AG09309 (cell line): ENCODE measurements around the gene LOXL1.
A peak's percentile ranks its signal among the peaks of the same experiment; 100 is the strongest.

Experiments used
- DNase-seq: peaks from one replicate; pipeline ENCODE4 v3.0.0-alpha.2; 2010; ENCODE audit warnings: low read depth
- H3K4me3 ChIP-seq: 2 replicates; pipeline ENCODE4 v1.5.1; 2011; ENCODE audit warnings: mild to moderate bottlenecking, low read depth, low read length, moderate library complexity; ENCODE audit not compliant: control insufficient read depth
- TF ChIP-seq, protein P1 (sequence below): IDR thresholded peaks from 2 replicates; pipeline ENCODE4 v1.5.1; 2011; ENCODE audit warnings: mild to moderate bottlenecking, low read depth, low read length, inconsistent platforms; ENCODE audit not compliant: insufficient read depth, control insufficient read depth; ENCODE audit errors: missing control alignments

The LOXL1 gene

DNA sequence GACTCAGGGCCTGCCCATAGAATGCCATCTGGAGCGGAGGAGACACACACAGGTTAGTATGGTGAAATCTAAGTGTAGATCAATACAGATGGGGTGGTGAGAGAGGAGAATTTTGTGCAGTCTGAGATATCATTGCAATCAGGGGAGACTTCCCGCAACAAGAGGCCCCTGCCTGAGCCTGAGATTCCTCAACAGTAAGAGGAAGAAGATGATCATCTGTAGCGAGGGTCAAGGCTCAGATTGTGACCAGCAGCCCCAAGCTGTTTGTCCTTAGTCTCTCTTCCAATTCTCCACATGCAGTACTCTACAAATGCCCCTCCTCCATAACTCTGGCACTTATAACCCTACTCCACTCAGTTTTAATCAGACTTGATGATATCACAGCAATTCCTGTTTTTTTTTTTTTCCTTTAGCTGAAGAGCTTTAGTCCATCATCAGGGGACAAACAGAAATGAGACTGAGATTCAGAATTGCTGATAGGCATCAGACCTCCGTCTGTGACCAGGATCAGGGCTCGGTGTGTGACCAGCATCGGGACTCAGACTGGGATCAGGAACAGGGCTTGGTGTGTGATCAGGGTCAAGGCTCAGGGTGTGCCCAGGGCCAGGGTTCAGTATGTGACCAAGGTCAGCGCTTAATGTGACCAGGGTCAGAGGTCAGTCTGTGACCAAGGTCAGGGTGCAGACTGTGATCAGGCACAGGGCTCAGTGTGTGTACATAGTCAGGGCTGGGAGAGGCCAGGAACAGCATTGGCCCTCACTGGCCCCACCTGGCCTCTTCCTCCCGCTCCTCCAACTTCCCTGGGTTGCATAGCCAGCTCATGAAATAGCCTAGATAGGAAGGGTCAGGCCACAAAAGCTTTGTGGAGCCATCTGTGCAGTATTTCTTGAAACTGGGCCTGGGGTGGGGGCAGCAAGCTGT lies 14.1 kb downstream of the LOXL1 start:
- TF ChIP-seq, protein P1, sequence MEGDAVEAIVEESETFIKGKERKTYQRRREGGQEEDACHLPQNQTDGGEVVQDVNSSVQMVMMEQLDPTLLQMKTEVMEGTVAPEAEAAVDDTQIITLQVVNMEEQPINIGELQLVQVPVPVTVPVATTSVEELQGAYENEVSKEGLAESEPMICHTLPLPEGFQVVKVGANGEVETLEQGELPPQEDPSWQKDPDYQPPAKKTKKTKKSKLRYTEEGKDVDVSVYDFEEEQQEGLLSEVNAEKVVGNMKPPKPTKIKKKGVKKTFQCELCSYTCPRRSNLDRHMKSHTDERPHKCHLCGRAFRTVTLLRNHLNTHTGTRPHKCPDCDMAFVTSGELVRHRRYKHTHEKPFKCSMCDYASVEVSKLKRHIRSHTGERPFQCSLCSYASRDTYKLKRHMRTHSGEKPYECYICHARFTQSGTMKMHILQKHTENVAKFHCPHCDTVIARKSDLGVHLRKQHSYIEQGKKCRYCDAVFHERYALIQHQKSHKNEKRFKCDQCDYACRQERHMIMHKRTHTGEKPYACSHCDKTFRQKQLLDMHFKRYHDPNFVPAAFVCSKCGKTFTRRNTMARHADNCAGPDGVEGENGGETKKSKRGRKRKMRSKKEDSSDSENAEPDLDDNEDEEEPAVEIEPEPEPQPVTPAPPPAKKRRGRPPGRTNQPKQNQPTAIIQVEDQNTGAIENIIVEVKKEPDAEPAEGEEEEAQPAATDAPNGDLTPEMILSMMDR: no peak
- H3K4me3 ChIP-seq: no peak overlapping the region
- DNase-seq: no peak

DNA sequence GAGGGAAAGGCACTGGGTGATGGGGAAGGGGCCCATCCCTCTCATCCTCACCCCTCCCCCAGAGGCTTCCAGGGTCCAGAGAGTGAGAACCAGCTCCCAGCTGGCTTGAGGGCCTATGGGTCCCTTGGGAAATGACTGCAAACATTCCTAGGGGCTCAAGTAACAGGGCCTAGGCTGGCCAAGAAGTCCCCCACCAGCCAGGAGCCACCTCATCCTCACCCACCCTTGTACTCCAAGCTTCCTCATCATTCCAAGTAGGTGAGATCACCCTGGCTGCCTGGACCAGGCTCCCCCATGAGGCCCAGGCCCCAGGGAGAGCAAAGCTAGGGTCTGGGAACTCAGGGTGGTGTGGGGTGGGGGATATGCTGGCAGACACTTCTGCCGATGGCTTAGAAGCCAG lies 14.8 kb downstream of the LOXL1 start:
- TF ChIP-seq, protein P1: no peak
- DNase-seq: peak; percentile 90
- H3K4me3 ChIP-seq: no peak overlapping the region

DNA sequence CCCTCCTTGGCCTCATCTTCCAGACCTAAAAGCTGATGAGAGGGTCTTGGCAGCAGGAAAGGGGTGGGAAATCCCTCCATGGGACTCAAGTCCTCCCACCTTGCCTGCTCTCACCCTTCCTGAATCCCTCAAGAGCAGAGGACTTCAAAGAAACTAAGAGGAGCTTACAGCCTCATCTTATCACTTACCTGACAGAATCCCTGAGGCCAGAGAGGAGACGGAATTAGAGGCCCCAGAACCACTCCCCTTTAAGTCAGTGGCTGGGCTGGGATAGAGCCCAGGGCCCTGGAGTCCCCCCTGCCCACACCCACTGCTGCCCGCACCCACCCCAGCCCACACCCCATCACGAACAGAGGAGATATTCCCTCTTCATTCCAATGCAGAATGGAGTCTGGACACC lies 15.2 kb downstream of the LOXL1 start:
- no peak for DNase-seq
- TF ChIP-seq, protein P1: no peak
- no peak overlapping the region for H3K4me3 ChIP-seq

DNA sequence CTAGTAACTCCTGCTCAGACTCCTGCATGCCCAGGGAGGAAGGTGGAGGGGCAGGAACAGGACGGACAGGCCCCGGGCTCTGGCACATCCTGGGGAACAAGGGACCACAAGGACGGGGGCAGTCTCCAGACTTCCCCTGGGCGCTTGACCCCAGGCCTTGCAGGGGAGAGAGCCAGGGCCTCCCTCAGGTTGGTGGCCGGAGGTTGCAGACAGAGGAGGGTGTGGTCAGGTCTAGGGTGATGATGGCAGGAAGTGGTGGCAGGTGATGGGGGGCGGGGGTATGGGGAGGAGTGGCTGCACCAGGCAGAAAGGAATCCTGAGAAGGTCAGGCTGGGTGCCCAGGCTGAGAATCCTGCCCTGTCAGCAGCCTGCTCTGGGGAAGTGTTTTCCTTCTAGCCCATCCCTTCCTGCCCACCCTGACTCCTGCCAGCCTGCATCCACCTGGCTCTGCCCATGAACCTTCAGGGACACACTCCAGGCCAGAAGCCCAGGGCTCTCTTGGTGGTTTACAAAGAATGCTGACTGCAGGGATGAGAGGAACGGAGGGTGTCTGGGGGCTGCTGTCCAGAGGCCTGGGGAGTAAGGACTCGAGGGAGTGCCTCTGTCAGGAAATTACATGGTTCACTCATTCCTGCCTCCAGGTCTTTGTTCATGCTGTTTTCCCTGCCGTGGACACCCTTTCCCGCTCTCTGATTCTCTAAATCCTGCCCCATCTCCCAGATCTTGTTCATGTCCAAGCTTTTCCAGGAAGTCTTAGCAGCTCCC lies 15.8 kb downstream of the LOXL1 start:
- TF ChIP-seq, protein P1: no peak
- DNase-seq: no peak
- no peak overlapping the region for H3K4me3 ChIP-seq

DNA sequence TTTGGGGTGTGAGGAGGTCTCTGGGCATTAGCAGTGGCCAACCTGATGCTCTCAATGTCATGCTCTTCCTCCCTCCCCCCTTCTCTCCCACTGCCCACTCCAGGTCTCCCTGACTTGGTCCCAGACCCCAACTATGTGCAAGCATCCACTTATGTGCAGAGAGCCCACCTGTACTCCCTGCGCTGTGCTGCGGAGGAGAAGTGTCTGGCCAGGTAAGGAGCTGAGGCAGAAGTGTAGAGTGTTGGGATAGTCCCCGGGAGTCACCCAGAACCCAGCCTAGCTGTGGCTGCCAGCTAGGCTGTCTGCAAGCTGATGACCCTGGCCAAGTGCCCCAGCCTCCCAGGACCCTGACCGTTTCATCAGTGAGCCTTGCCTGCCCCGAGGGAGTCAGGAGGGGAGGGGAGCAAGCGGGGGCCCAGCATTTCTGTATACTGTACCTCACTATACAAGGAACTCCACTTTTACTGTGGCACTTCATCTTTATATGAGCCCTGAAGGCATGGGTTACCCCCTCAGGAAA lies 16.5 kb downstream of the LOXL1 start:
- DNase-seq: no peak
- TF ChIP-seq, protein P1: no peak
- no peak overlapping the region for H3K4me3 ChIP-seq
